Kidney capillary endothelial cell (primary cell): ENCODE results near the gene TRIM50.
"Not testable (repeated sequence)": the region's sequence is repeated elsewhere in the genome, so short reads cannot be mapped to it uniquely, and the experiment has no call there.

Source experiments
- DNase-seq: peaks from one replicate; pipeline ENCODE4 v3.0.0-alpha.2; 2018; ENCODE audit warnings: low spot score

Gene TRIM50

DNA sequence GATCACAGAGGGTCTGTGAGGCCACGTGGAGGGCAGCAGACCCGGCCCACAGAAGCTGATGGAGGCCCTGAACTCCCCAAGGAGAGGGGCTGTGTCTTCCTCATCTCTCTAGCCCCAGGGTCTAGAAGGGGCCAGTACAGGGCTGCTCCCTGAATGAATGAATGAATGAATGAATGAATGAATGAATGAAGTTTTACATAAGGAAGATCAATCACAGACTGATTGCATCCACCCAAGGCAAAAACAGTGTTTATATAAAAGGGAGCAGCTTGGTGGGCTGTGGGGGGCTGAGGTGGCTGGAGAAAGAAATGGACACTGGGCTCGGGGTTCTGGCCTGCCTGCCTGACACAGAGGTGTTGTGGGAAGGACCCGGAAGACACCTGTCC is 14.4 kb downstream of the TRIM50 start:
- no peak for DNase-seq

DNA sequence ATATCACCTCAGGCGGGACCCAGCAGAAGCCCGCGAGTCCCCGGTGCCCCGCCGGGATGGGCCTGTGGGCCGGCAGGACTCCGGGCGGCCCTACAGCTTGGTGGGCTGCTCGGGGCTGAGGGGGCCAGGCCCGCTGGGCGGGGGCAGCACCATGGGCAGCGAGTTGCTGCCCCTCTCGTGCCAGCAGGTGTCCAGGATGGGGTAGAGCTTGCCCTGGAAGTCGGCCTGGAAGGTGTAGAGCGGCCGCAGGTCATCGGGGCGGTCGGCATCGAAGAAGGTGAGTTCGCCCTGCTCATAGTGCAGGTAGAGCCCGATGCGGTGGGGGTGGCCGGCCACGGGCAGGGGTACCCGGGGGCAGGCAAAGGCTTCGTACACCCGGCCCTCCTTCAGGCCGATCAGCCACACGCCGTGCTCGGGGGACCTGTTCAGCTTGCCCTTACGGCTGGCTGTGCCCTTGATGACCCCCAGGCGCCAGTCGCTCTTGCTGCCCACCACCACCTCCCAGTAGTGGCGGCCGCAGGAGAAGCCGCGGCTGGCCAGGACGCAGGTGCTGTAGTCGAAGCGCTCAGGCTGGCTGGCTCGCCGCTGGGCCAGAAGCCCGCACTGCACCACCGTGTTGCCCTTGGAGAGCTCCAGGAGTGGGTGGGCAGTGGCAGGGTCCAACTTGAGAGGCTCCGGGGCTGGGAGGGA is 14.9 kb downstream of the TRIM50 start:
- DNase-seq: no peak

DNA sequence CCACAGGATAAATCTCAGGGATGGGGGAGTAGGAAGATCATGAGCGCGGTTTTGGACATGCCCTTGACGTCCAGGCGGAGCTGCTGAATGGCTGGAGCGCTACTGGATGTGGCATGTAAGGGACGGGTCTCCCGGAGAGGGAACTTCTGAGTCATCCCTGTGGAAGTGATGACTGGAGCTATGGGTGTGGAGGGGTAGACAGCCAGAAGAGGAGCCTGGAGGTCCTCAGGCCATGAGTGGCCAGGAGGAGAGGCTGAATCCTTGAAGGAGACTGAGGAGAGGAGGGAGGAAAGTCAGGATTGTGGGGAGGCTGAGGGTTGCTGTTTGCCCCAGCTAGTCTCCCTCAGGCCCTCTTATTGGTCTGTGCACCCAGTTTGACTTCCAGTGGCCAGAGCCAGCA is 16.5 kb downstream of the TRIM50 start:
- not testable (repeated sequence) for DNase-seq

DNA sequence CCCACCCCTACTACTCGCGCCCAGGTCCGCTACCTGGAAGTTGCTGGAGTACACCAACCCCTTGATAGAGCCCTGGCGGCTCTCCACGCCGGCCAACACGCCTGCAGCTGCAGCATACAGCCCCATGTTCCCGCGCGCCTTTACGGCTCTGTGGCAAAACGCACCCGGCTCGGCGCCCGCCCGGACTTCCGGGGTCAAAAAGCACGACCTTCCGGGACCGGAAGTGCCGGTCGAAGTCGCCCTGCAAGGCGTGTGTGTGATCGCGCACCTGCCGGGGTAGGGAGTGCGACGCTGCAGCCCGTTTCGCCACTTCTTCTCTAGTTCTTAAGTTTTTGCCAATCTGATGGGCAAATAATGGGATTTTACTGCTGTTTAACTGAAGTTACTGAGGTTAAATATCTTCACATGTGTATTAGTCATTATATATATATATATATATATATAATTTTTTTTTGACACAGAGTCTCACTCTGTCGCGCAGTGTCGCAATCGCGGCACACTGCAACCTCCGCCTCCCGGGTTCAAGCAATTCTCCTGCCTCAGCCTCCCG is 19.1 kb downstream of the TRIM50 start, which contains the start of gene NSUN5:
NSUN5 (minus strand) TSS at position 162 of the 550 bp plus-strand sequence; CDS start at position 126, 36 bp downstream.
- peak; percentile 68 for DNase-seq

DNA sequence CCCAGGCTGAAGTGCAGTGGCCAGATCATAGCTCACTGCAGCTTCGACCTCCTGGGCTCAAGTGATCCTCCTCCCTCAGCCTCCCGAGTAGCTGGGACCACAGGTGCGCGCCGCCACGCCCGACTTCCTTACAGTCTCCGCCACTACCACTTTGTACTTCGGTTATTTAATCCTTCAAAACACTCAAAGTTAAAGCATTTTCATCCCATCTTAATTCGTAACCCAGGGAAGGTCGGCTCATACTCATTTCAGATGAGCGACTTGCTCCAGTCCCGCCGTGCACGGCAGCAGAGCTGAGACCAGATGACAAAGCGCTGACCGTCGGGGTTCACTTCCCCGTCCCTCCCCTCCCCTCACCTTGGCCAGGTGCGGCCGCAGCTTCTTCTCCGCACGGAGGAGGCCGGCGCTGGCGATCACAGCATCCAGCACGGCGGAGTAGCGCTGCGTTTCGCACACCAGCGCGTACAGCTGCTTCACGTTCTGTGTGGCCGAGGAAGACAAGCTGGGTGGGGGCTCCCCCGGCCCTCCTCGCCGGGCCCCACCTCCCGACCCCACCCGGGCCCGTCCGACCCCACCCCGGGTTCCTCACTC is 19.7 kb downstream of the TRIM50 start:
- DNase-seq: no peak

DNA sequence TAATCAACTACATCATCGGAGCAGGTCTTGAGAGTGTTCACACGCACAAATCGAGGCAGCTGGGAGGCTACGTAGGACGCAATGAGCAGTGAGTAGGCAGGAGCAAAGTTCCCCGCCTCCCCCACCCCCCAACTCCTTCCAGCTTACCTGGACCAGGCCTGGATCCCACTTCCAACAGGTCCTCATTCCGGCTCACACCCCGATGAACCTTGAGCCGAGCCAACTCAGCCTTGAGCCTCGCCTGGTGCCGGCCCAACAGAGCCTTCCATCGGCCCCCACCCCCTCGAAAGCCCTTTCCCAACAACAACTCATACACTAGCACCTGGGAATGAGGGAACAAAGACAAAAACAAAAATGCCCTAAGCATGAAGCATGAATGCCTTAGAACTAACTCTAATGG is 20.4 kb downstream of the TRIM50 start:
- DNase-seq: no peak

DNA sequence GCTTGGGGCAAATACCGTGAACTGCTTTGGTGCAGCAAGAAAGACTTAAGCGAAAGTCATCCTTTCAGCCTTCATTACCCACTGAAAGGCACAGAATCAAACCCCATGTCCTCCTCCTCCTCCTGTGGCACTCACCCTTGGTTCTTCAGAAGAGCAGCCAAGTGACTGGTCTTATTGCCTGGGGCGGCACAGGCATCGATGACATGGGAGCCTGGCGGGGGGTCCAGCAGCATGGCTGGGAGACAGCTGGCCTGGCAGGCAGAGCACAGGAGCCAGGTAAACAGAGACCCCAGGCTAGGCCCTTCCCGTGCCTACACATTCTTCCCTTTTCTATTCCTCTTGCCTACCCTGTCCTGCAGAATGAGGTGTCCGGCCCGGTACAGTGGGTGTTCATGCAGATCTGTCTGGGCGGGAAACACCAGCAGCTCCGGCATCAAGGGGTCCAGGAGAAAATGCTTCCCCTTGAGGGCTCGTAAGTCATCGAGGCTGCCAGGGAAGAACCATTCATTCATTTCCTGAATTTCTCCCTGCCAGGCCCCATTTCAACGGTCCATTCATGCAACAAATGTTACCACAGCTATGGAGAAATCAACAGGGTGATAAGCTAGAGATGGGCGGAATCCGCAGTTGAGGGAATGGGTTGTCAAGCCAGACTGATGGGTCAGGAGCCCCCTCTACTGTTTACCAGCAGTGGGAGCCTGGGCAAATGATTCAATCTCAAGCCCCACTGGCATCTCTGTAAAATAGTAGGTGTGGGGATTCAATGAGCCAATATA is 23.1 kb downstream of the TRIM50 start:
- not testable (repeated sequence) for DNase-seq

DNA sequence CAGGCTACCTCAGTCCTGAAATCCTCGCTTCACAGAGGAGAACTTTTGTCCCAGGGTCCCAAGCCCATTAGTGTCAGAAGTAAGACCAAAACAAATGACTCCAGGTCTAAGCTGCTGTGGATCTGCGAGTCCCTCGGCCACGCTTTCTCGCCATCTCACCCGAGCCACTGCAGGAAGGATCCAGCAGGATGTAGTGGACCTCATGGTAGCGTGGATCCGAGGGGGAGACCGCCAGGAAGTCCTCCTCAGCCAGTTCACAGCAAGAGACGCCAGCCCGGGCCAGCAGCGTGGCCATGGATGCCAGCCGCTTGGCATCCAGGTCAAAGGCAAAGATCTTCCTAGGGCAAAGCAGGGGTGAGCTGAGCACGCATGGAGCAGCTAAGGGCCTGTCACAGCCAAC is 23.8 kb downstream of the TRIM50 start:
- no peak for DNase-seq

DNA sequence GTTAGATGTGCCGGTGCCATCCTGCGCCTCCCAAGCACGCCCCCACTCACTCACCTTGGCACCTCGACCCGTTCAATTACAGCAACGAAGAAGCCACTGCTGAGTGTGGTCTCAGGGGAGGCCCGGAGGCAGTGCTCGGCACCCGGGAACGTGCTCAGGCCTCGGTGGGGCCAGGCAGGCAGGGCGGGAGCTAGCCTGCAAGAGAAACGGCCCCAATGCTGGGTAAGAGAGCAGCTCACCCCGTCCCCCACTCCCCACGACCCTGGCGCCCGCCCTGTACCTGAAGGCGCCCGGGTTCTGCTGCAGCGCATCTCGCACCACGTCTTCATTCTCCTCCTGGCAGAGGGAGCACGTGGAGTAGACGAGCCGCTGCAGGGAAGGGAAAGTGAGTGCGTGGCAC is 24.3 kb downstream of the TRIM50 start:
- DNase-seq: no peak

DNA sequence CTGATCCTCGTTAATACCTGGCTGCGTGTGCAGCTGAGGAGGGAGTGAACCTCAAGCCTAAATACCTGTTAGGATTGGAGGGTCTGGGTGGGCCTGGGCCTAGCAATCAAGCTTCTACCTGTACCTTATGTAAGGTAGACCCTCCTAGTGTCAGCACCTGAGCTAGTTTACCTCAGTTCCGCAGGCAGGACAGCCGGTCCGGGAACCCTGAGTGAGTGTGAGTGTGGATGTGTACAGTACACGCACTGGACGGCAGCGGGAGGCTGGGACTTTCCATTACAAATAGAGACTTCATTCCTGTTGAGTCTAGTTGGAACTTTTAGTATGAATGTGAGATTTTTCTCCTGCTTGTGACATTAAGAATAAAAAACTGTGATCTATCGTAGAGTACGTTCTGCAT is 25.0 kb downstream of the TRIM50 start:
- not testable (repeated sequence) for DNase-seq

DNA sequence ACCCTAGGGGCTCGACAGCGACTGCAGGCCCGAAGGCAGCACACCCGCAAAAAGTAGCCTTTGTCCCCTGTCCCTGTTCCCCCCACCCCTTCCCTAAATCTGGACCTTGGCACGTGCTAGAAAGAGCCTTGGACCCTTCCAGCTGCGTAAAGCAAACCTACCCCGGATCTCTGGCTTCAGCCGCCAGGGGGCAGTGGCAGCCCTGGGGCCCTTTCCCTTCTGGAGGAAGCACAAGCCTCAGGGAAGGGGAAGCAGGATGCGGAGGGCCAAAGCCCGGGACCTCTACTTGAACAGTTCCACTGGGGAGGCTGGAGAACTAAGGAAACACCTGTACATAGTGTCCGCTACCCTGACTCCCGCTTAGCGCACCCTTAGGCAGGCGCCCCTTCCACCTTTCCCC is 26.8 kb downstream of the TRIM50 start:
- not testable (repeated sequence) for DNase-seq

DNA sequence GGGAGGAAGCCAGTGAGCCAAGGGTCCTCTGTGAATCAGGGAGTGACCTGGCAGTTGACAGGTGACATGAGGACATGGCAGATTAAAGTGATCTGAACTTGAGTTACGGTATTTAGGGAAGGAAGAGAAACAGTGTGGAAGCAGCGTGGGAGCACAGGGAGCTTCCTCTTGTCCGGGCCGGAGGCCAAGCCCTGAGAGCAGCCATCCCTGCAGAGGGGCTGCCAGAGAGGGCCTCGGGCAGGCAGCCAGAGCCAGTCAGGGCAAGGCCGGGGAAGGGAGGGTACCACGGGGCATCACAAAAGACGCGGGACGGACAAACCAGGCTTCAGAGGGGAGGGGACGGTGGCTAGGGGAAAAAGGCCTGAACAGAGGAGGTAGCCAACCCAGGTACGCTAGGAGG is 28.1 kb downstream of the TRIM50 start:
- DNase-seq: not testable (repeated sequence)

DNA sequence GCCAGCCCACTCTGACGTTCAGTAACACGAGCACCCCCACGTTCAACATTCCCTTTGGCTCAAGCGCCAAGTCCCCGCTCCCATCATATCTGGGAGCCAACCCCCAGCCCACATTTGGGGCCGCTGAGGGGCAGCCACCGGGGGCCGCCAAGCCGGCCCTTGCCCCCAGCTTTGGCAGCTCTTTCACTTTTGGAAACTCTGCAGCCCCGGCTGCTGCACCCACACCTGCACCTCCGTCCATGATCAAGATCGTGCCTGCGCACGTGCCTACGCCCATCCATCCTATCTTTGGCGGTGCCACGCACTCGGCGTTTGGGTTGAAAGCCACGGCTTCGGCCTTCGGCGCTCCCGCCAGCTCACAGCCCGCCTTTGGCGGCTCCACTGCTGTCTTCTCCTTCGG is 30.2 kb downstream of the TRIM50 start:
- DNase-seq: not testable (repeated sequence)

DNA sequence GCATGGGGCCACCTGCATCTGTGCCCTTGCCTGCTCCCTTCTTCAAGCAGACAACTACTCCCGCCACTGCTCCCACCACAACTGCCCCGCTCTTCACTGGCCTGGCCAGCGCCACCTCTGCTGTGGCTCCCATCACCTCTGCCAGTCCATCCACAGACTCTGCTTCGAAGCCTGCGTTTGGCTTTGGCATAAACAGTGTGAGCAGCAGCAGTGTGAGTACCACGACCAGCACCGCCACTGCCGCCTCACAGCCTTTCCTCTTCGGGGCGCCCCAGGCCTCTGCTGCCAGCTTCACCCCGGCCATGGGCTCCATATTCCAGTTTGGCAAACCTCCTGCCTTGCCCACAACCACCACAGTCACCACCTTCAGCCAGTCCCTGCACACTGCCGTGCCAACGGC is 30.6 kb downstream of the TRIM50 start:
- DNase-seq: not testable (repeated sequence)

DNA sequence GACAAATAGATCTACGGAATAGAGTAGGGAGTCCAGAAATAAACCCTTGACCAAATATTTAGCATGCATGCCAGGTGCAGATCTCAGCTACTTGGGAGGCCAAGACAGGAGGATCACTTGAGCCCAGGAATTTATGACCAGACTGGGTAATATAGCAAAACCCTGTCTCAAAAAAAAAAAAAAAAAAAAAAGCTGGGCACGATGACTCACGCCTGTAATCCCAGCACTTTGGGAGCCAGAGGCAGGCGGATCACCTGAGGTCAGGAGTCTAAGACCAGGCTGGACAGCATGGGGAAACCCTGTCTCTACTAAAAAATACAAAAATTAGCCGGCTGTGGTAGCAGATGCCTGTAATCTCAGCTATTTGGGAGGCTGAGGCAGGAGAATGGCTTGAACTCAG is 50.7 kb downstream of the TRIM50 start:
- not testable (repeated sequence) for DNase-seq

DNA sequence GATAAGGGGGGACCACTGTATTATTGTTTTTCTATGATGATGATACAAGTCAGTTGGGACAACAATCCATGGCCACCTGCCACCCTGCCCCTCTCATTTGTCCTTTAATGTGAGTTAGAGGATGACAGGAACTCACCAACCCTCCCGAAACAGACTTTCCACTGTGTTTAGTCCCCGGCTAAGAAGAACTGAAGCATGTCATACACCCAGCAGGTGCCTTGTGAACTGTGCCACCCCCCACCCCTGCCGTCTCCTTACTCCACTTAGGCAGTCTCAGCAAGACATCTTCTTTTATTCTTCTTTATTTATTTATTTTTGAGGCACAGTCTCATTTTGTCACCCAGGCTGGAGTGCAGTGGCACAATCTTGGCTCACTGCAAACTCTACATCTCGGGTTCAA is 60.1 kb downstream of the TRIM50 start:
- DNase-seq: not testable (repeated sequence)

DNA sequence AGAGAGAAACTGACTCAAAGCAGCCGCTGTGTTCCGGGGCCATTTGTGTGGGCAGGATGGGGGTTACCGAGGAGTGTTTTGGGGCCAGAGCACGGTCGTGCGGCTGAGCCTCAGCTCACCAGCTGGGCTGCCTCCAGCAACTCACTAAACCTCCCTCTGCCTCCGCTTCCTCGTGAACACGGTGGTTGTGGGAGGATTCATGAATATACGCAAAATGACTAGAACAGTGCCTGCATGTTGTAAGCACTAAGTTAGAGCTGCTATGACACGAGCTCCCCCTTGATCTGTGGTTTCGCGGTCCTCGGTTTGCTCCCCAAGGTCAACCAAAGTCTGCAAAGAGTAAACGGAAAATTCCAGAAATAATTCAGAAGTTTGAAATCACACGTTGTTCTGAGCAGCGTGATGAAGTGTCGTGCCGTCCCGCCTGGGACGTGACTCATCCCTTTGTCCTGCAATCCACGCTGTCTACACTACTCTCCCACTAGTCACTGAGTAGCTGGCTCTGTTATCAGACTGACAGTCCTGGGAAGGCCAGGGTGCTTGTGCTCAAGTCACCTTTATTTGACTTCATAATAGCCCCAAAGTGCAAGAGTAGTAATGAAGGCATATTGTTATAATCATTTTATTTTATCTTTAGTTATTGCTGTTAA is 61.0 kb downstream of the TRIM50 start:
- not testable (repeated sequence) for DNase-seq
